ENCODE data around the gene ACTBL2. TPM values are rescaled to one million over a fixed set of nuclear protein-coding genes. Genes with fewer than 3 reads are reported as not detected.

Gene ACTBL2
- total RNA-seq, 1 experiment from 2014 or later, result not detected

GRCh38 chr5:57501414-57502201 lies 19.0 kb upstream of the ACTBL2 start:
- no peak for TF ChIP-seq ZNF396 (CRISPR knock-in tag; IDR thresholded peaks at IDR 0.05; ENCODE audit: borderline replicate concordance)
- no peak for TF ChIP-seq MXD4 (CRISPR knock-in tag; IDR thresholded peaks at IDR 0.05; ENCODE audit: borderline replicate concordance)
- no peak for TF ChIP-seq FOXK1 (CRISPR knock-in tag; IDR thresholded peaks at IDR 0.05)
- TF ChIP-seq MAX (CRISPR knock-in tag; IDR thresholded peaks at IDR 0.05), result no peak
- TF ChIP-seq CREB1 (CRISPR knock-in tag; IDR thresholded peaks at IDR 0.05), result no peak
- TF ChIP-seq ZNF512 (CRISPR knock-in tag; IDR thresholded peaks at IDR 0.05; ENCODE audit: borderline replicate concordance), result no peak
- H3K9me3 Mint-ChIP-seq, result peaks cover 3% of the 10 kb centered on the region
- ChIA-PET CTCF (interaction anchor here (0.9 to 3.1 kb wide), 4 partner anchors 149 to 959 kb away, joined by 3 to 36 read pairs (median 4); partner anchors contain the start of gene PLK2), POLR2A (no interaction called here)
- no peak for DNase-seq (ENCODE audit: low spot score)
- peaks cover 3% of the 10 kb centered on the region; the same call in 1 of the 2 replicates for H3K27me3 Mint-ChIP-seq (ENCODE audit: low read depth)
- ATAC-seq, result no peak
- peaks cover 6% of the 10 kb centered on the region; the same call in 1 of the 2 replicates for H3K4me1 Mint-ChIP-seq
- H3K36me3 Mint-ChIP-seq, result no peaks in the 10 kb centered on the region
- no peak overlapping the region for H3K27ac Mint-ChIP-seq
- H3K4me3 Mint-ChIP-seq, result no peak overlapping the region

GRCh38 chr5:57499262-57500050 lies 16.8 kb upstream of the ACTBL2 start:
- peaks cover 3% of the 10 kb centered on the region; the same call in 1 of the 2 replicates for H3K27me3 Mint-ChIP-seq (ENCODE audit: low read depth)
- peaks cover 4% of the 10 kb centered on the region for H3K9me3 Mint-ChIP-seq
- H3K27ac Mint-ChIP-seq, result no peak overlapping the region
- peak; percentile 89 for ATAC-seq
- H3K4me1 Mint-ChIP-seq, result peaks cover 17% of the 10 kb centered on the region
- peak; percentile 29 for DNase-seq (ENCODE audit: low spot score)
- H3K4me3 Mint-ChIP-seq, result no peak overlapping the region
- H3K36me3 Mint-ChIP-seq, result no peaks in the 10 kb centered on the region
- TF ChIP-seq USF2 (CRISPR knock-in tag; IDR thresholded peaks at IDR 0.05), result no peak
- peak; percentile 33; the same call in 1 of the 2 replicates for TF ChIP-seq CTCF (IDR thresholded peaks at IDR 0.05)
- ChIA-PET CTCF (interaction anchor here (0.5 to 3.1 kb wide), 24 partner anchors 8 to 1351 kb away, joined by 3 to 37 read pairs (median 4); partner anchors contain the start of gene PLK2), POLR2A (no interaction called here)

- ChIA-PET POLR2A (no interaction called here), CTCF (interaction anchor here (1.0 to 2.1 kb wide), 2 partner anchors 15 to 268 kb away, joined by 3 to 7 read pairs; no protein-coding TSS in a partner anchor)
- H3K27ac Mint-ChIP-seq, result no peak overlapping the region
- TF ChIP-seq SMAD3 (CRISPR knock-in tag; IDR thresholded peaks at IDR 0.05; ENCODE audit: borderline replicate concordance) (no peak), FOXP1 (CRISPR knock-in tag; IDR thresholded peaks at IDR 0.05; ENCODE audit: borderline replicate concordance) (no peak), NR2C2 (CRISPR knock-in tag; IDR thresholded peaks at IDR 0.05) (no peak), ZNF281 (CRISPR knock-in tag; IDR thresholded peaks at IDR 0.05) (no peak), NR1H2 (CRISPR knock-in tag; IDR thresholded peaks at IDR 0.05) (no peak), HMGA2 (CRISPR knock-in tag; IDR thresholded peaks at IDR 0.05) (no peak), GABPB1 (CRISPR knock-in tag; IDR thresholded peaks at IDR 0.05) (no peak), ESRRA (CRISPR knock-in tag; IDR thresholded peaks at IDR 0.05; ENCODE audit: borderline replicate concordance) (no peak), CBFB (CRISPR knock-in tag; IDR thresholded peaks at IDR 0.05; ENCODE audit: low read depth) (no peak), ATF6 (CRISPR knock-in tag; IDR thresholded peaks at IDR 0.05) (no peak)
These were observed 15.1 kb upstream of the ACTBL2 start for GRCh38 chr5:57497733-57498132.

More at GRCh38 chr5:57497733-57498132, 15.1 kb upstream of the ACTBL2 start:
- ATAC-seq, result no peak
- Mint-ChIP-seq H3K9me3 (peaks cover 4% of the 10 kb centered on the region), H3K27me3 (ENCODE audit: low read depth) (peaks cover 3% of the 10 kb centered on the region; the same call in 1 of the 2 replicates), H3K4me3 (no peak overlapping the region), H3K36me3 (no peaks in the 10 kb centered on the region), H3K4me1 (peaks cover 19% of the 10 kb centered on the region)
- no peak for DNase-seq (ENCODE audit: low spot score)

Measured in WTC11 (cell line).